Tibial artery (tissue), 4 donors: ENCODE measurements around the gene GARNL3.

ENCODE experiments used
- DNase-seq, 2 donors: peaks; one replicate each; pipeline ENCODE4 v3.0.0-alpha.2; 2019
- H3K27ac ChIP-seq, 2 donors: fragments of 200-600 bp; sonication (generic) in 1 of 2; 1 replicate in 1 of 2; 2 replicates in 1 of 2; pipeline ENCODE4 v1.5.1; 2018 to 2019; ENCODE audit warnings: mild to moderate bottlenecking in 1 of 2
- H3K27me3 ChIP-seq, 2 donors: fragments of 200-600 bp; sonication (generic) in 1 of 2; one replicate each; pipeline versions ENCODE4 v1.5.1 to v1.6.0; 2016 to 2019
- H3K36me3 ChIP-seq, 3 donors: fragments of 200-600 bp; sonication (generic) in 2 of 3; one replicate each; pipeline ENCODE4 v1.5.1; 2016 to 2019; ENCODE audit warnings: mild to moderate bottlenecking in 2 of 3
- H3K4me1 ChIP-seq, 4 donors: fragments of 200-600 bp; sonication (generic) in 2 of 4; 1 replicate in 3 of 4; 2 replicates in 1 of 4; pipeline ENCODE4 v1.5.1; 2016 to 2019
- H3K4me3 ChIP-seq, 2 donors: fragments of 200-600 bp; sonication (generic) in 1 of 2; 1 replicate in 1 of 2; 2 replicates in 1 of 2; pipeline ENCODE4 v1.5.1; 2018 to 2019; ENCODE audit warnings: mild to moderate bottlenecking in 2 of 2
- H3K9me3 ChIP-seq, 3 donors: fragments of 200-600 bp; sonication (generic) in 1 of 3; one replicate each; pipeline ENCODE4 v1.5.1; 2016 to 2019
- CTCF ChIP-seq, 2 experiments: fragments of 200-600 bp in 1 of 2; fragments of 450-650 bp in 1 of 2; IDR thresholded peaks; one replicate each; pipeline ENCODE4 v1.5.1; 2017 to 2019; ENCODE audit warnings: antibody characterized with exemption in 2 of 2, mild to moderate bottlenecking in 1 of 2, moderate library complexity in 1 of 2
- intact Hi-C: fragments of 100-400 bp; cut with DNase I; formaldehyde crosslinking; loops from one replicate; pipeline ENCODE4 v1.15.0; 2023; ENCODE audit warnings: low total_unique reads

GARNL3 gene

DNA sequence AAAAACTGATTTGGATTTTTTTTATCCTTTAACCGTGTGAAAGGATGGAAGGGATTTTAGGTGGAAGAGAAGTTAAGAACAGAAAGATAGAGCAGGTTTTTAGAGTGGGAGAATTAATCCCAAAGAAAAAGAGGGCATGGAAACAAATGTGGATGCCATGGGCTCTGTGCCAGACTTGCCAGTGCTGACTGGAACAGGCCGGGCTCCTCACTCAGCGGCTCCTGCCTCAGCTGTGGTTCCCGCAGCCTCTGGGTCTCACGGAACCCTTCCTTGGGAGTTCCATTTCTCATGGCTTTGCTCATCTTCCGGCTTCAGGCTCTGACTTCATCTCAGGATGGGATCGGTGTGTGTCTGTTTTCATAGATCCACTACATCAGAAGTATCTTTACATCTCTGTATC, 102.0 kb downstream of the GARNL3 start:
- no peak for TF ChIP-seq CTCF (IDR thresholded peaks at IDR 0.05)
- intact Hi-C loops: no loop called here
- peaks cover 0 to 11% (median 2%) of the 10 kb centered on the region in 4 donors for H3K4me1 ChIP-seq
- no peak overlapping the region for H3K4me3 ChIP-seq
- no peaks in the 10 kb centered on the region for H3K27me3 ChIP-seq
- peaks cover 32 to 69% (median 32%) of the 10 kb centered on the region in 3 donors for H3K36me3 ChIP-seq
- no peak for DNase-seq
- no peaks in the 10 kb centered on the region for H3K9me3 ChIP-seq
- peak overlapping the region in 1 of 2 donors; percentile 43 for H3K27ac ChIP-seq

- H3K9me3 ChIP-seq: no peaks in the 10 kb centered on the region
- no peak overlapping the region for H3K27ac ChIP-seq
- peaks cover 0 to 10% (median 0%) of the 10 kb centered on the region in 4 donors for H3K4me1 ChIP-seq
- no peak for TF ChIP-seq CTCF (IDR thresholded peaks at IDR 0.05)
- H3K27me3 ChIP-seq: no peaks in the 10 kb centered on the region
- intact Hi-C loops: no loop called here
- no peak for DNase-seq
- H3K4me3 ChIP-seq: no peak overlapping the region
- peaks cover 29 to 51% (median 32%) of the 10 kb centered on the region in 3 donors for H3K36me3 ChIP-seq
Observed at GRCh38 chr9:127368852-127369402, 104.4 kb downstream of the GARNL3 start.

DNA sequence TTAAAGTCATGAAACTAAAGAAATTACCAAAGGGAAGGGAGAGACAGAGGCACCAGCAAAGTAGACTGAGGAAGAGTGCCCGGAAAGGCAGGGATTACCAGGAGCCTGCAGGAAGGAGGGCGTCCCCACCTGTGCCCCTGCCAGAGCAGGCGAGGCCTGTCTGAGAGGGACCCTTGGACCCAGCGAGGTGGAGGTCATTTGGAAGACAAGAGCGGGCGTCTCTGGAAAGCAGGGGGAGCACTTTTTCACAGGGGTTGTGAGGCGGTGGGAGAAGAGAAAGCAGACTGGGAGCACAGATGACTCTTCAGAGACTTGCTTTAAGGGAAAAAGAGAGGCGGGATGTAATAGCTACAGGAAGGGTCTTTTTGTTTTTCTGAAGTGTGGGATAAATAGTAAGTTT, 104.9 kb downstream of the GARNL3 start:
- intact Hi-C loops: no loop called here
- H3K27ac ChIP-seq: no peak overlapping the region
- H3K4me1 ChIP-seq: peaks cover 0 to 10% (median 0%) of the 10 kb centered on the region in 4 donors
- H3K27me3 ChIP-seq: no peaks in the 10 kb centered on the region
- TF ChIP-seq CTCF (IDR thresholded peaks at IDR 0.05): no peak
- no peak overlapping the region for H3K4me3 ChIP-seq
- peaks cover 24 to 46% (median 32%) of the 10 kb centered on the region in 3 donors for H3K36me3 ChIP-seq
- no peaks in the 10 kb centered on the region for H3K9me3 ChIP-seq
- DNase-seq: no peak

DNA sequence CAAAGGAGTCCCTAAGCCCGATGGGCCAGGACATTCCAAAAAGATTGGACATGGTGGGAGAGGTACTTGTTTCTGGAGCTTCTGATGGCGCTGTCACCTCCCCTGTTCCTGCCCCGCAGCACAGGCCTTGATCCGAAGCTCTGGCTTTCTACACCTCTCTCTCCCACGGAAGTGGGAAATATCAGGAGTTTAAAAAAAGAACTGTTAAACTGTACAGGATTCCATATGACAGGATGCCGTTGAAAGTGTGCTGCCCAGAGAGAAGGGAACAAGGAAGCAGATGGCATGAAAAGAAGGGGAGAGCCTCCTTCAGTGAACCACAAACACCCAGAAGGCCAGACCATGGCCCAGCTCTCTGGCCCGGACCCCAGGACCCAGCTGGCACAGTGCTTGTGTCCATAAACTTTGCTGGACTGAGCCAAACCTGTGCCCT, 105.6 kb downstream of the GARNL3 start:
- no peak for TF ChIP-seq CTCF (IDR thresholded peaks at IDR 0.05)
- H3K9me3 ChIP-seq: no peaks in the 10 kb centered on the region
- peaks cover 0 to 10% (median 0%) of the 10 kb centered on the region in 4 donors for H3K4me1 ChIP-seq
- intact Hi-C loops: no loop called here
- no peak overlapping the region for H3K4me3 ChIP-seq
- no peak overlapping the region for H3K27ac ChIP-seq
- H3K27me3 ChIP-seq: no peaks in the 10 kb centered on the region
- DNase-seq: no peak
- peaks cover 17 to 39% (median 26%) of the 10 kb centered on the region in 3 donors for H3K36me3 ChIP-seq

DNA sequence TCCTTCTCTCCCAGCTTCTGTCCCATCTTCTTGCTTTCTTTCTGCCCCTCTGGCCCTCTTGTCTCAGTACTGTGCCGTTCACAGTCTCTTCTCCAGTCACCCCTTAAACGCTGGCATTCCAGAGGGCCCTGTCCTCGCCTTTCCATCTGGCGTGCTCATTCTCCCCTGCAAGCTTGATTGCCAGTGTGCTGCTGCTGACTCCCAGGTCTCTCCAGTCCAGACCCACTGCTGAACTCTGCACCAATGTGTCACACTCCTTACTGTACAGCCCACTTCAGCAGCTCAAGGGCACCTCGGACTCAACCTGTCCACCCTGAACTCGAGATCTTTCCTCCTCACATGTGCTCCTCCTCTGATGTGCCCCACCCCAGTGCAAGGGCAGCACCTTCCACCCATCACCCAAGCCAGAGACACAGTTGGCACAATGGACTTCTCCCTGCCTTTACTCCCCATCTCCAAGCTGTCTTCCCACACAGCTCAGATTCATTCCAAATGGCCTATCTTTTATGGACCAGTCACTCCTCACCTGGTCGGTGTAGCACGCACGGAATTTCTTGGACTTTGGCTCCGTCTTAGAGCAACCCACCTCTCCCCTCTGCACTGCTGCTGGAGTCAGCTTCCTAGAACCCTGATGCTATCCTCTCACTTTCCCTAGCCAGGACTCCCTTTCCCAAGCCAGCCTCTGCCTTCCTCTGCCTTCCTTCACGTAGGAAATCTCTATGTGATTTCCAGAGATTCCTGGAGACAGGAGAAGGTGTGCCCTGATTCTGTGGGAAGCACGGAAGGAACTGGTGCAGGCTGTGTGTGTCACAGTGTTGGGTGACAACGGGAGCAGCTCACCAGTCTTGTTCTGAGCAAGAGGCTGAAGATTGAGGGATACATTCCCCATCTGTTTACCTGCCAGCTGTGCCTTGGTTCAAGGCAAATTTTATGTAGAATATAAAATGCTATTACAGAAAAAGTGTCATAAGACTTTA, 106.4 kb downstream of the GARNL3 start:
- H3K4me1 ChIP-seq: peaks cover 0 to 10% (median 0%) of the 10 kb centered on the region in 4 donors
- TF ChIP-seq CTCF (IDR thresholded peaks at IDR 0.05): no peak
- no peak for DNase-seq
- H3K27ac ChIP-seq: no peak overlapping the region
- H3K4me3 ChIP-seq: no peak overlapping the region
- peaks cover 11 to 31% (median 20%) of the 10 kb centered on the region in 3 donors for H3K36me3 ChIP-seq
- no peaks in the 10 kb centered on the region for H3K9me3 ChIP-seq
- H3K27me3 ChIP-seq: no peaks in the 10 kb centered on the region
- intact Hi-C loops: no loop called here
